ENCODE results near the gene ARRDC2.
"Not testable (repeated sequence)": the region's sequence is repeated elsewhere in the genome, so short reads cannot be mapped to it uniquely, and the experiment has no call there.

The ARRDC2 gene

DNA sequence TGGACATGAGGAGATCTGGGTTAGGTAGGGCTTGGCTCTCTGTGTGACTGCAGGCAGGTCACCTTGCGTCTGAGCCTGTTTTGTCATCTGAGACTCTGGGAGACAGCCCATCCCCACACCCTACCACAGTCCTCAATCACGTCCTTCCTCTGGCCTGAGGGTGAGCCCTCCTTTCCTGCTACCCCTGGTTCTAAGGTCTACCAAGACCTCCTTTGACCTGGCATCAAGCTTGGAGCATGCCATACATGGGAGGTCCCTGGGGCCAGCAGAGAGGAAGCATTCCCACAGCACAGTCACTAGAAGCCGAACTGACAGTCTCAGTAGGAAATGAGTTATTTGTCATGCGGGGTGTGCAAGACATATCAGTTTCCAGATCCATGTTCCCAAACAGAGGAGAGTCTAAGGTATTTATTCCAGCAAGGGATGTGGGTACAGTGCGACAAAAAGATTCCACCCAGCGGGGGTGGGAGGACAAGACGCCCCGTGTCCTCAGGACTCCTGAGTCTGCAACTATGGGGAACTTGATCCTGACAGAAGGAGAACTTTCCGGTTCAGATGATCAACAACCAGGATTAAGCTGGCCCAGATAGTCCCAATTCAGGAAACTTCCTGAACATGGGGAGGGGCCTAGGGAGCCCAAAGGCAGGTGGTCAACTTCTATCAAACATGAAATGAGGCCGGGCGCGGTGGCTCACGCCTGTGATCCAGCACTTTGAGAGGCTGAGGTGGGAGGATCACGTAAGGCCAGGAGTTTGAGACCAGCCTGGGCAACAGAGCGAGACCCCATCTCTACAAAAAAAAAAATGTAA is 9.5 kb downstream of the ARRDC2 start:
- DNase-seq, result no peak

DNA sequence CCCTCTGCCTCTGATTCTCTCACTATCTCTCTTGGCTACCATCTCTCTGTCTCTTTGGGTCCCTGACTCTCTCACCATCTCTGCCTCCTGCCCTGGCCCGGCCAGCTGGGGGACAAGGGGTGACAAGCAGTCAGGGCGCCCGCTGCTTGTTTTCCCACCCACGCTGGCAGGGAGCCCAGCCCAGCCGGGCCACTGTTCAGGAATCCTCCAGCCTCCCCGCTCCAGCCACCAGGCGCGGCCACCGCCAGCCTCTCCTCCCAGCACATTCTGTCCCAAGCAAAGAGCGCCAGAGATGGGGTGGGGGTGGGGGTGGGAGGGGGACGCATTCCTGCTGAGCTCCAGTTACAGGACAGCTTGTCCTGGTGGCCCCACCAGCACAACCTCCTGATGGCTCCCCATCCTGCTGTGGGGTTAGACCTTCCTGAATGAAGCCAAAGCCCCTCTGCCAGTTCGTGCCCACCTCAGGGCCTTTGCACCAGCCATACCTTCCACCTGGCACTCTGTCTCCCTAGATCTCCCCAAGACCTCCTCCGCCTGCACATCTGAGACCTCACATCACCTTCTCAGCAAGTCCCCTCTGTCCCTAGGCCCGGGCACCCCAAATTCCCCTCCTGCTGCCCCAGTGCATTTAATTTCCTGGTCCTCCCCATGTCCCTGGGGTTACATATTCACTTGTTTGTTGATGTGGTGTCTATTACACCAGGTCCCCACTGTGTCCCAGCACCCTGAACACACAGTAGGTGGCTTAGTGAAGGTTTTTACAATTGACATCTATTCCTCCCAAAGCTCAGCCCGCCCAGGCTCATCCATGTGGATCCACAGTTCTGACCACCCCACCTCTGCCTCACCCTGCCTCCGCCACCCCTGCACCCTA is 12.5 kb downstream of the ARRDC2 start:
- DNase-seq, result no peak

DNA sequence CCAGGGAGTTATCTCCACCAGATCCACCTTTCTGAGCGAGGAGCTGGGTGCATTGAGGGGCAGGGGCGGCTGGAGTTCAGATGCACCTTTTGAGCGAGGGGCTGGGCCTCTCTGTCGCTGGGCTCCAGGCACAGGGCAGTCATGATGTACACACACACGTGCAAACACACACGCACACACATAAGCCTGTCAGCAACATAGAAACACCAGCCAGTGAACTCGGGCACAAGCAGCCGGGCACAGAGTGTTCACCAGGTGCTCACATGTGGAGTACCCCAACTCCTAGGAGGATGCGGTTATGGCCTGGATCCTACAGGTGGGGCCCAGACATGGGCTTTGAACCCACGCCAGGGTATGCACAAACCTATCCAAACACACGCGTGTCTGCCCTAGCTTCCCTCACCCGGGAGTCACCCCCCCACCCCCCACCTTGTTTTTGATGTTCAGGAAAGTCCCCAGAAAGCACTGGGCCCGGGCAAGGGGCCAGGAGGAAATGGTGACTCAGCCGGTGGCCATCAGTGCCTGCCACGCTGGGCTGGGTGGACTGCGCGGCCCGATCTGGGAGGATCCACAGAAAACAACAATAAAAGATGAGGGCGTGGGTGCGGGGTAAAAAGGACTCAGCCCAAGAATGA is 13.3 kb downstream of the ARRDC2 start:
- DNase-seq, result no peak

DNA sequence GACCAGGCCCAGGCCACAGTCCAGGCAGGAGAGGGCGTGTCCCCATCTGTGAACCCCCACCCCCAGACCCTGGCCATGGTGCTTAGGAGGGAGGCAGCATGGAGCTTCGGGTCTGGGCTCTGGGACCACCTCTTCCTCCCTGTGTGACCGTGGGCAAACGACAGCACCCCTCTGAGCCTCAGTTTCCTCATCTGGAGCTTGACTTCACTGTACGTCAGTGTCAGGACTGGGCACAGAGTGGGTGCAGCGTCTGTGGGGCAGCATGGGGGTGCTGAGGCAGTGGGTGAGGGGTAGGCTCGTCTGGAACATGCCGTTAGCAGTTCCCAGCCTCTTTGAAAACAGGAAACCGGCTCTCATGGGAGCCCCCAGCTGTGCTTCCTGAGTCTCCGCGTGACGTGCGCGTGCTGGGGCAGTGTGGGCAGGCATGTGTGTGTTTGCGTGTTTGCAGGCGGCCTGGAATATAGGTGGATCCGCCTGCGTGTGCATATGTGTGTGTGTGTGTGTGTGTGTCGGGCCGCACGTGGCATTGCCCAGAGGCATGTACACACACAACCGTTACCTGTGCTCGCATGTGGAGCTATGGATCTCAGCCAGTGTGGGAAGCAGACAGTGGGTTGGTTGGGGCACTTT is 15.8 kb downstream of the ARRDC2 start:
- DNase-seq, result no peak

DNA sequence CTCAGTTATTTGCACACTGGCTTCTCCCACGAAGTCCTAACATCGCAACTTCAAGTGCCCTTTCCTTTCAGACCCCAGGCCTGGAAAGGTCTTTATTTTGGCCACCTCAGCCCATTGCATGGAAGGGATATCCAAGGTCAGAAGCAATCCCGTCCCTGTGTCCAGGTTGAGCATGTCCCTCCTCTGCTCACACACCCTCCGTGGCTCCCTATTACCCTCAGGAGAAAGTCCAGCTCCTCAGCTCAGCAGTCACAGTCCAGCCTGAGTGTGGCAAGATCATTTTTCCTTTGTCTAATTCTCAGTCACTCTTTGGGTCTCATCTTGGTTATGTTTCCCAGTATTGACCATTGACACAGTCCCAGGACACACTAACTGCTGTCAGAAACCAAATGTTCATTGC is 19.2 kb downstream of the ARRDC2 start:
- no peak for DNase-seq

DNA sequence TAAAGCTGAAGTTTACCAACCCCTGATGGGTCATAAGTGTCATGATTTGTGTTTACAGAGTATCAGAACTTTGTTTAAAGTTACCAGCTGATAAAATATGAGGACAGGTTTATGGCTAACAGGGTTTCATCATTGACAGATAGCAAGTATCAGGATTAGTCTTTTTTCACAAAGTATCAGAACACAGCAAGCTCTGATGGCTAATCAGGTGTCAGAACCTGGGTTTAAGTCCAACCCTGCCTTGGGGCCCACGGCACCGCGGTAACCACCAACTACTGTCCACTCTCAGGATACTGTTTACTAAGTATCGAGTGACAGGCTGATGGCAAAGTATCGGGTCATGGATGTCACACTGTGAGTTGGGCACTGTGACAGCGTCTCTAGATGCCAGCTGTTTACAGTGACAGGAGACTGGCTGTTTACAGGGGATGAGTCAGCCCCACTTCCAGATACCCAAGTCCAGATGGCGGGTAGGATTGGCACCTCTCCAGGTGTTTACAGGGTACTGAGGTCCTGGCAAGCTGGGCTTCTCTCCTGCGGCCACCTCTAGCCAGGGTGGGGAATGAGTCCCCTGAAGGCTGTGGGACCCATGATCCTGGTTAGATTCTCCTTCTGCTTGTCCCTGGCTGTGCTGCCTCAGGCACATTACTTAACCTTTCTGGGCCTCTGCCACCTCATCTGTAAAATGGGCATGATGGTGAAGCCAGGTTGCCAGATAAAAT is 21.8 kb downstream of the ARRDC2 start:
- DNase-seq, result peak; percentile 43

DNA sequence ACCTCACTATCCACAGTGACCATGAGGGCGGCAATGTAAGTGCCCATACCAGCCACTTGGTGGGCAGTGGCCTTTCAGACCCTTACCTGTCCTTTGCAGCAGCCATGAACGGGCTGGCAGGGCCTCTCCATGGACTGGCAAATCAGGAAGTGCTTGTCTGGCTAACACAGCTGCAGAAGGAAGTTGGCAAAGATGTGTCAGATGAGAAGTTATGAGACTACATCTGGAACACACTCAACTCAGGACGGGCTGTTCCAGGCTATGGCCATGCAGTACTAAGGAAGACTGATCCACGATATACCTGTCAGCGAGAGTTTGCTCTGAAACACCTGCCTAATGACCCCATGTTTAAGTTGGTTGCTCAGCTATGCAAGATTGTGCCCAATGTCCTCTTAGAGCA is 23.4 kb downstream of the ARRDC2 start:
- not testable (repeated sequence) for DNase-seq

DNA sequence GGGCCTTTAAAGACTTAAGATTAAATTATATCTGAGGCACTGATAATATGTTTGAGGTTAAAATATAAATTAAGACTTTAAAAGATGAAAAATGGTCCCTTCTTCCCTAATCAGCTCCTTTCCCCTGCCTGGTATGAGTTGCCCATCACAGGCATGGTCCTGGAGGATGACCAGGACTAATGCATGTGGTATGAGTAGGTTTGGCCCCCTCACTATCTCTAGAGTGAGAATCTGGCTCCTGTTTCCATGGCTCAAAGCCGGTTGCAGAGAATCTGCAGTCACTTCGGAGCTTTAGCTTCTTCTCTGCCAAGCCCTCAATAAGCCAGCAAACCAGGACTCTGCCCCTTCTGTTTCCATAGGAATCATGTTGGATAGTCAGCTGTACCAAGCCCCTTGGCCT is 24.1 kb downstream of the ARRDC2 start:
- not testable (repeated sequence) for DNase-seq

DNA sequence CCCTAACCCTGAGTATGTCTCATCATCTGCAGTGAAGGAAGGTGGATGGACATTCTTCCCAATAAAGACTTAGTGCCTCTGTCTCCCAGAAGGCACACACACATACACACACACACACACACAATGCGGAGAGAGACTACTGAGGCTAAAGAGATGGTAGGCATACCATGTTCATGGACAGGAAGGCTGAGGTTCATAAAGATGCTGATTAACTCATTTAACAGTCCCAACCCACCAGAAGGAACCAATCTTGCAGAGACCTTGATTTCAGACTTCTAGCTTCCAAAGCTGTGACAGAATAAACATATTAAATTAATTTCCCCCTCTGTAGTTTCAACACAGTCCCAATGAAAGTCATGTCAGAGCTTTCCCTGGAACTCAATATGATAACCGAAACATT is 33.1 kb downstream of the ARRDC2 start:
- DNase-seq, result no peak

DNA sequence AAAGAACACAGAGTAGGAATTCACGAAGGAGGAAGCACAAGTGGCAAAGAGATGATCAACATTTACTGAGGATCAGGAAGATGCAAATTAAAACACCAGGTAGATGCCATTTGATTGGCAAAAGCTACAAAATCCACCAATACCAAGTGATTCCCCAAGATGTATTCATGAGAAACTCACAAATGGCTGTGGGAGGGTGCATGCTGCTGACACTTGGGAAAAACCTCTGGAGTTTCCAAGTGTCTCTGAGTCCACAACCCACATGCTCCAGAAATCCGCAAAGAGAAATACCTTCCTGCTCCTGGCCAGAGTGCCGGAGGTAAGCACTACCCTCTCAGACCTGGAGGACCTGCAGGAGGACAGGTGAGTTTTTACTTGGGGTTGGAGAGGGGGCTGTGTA is 35.7 kb downstream of the ARRDC2 start:
- DNase-seq, result no peak

DNA sequence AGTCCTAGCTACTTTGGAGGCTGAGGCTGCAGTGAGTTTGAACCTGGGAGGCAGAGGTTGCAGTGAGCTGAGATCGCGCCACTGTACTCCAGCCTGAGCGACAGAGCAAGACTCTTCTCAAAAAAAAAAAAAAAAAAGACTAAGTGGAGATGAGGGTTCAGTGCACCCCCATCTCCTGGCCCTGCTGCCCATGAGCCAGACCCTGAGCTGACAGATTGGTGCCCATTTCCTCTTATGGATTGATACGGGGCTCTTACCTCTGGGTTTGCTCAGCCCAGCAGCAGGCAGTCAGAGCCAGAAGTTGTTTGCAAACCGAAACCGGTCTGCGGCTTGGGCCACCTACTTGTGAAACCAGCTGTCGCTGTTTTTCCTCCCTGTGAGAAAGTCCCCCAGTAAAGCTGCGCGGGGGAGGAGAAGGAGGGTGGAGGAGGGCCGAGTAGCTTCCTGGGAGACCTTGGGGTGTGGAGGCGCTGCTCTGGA is 36.9 kb downstream of the ARRDC2 start:
- peak; percentile 63 for DNase-seq

DNA sequence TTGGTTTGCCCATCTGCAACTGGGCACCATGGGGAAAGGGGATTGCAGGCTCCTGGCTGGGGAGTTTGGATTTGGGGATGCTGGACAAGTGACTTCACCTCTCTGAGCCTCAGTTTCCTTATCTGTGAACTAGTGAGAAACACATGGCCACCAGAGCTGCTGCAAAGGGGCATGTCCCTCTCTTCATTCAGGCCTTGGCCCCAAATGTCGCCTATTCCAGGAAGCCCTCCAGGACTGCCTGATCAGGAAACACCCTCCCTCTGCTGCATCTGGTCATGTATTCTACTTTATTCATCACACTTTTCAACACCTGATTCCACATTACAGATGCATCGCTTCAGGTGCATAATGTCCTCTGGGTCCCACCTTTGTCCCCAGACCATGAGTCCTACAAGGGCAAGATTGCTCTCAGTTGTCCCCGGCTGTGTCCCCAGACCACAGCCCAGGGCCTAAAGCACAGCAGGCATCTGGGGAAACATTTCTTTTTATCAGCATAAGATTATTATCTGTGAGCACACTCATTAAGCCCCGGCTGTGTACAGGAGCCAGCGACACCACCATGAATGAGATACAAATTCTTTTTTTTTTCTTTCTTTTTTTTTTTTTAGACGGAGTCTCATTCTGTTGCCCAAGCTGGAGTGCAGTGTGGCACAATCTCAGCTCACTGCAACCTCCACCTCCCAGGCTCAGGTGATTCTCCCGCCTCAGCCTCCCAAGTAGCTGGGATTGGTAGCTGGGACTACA is 37.5 kb downstream of the ARRDC2 start:
- DNase-seq, result no peak

DNA sequence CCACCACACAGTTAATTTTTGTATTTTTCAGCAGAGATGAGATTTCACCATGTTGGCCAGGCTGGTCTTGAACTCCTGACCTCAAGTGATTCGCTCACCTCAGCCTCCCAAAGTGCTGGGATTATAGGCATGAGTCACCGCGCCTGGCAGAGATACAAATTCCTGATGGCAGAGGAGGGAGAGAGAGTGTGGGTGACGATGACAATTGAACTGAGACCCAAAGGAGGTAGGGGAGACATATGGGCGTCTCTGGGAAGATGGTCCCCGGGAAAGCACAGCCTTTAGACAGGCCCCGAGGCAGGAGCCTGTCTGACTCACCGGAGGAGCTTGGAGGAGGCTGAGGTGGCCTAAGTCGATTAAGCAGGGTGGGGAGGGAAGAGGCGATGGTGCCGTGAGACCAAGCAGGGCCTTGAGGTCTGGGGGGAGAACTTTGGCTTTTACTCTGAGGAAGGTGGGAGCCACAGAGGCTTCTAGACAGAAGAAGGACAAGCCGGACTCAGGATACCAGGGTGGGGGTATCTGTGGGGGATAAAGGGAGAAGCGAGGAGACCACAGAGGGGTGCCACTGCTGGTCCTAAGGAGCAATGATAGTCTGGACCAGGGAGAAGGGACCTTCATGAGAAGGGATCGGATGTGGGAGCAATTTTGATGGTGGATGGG is 38.2 kb downstream of the ARRDC2 start:
- no peak for DNase-seq

DNA sequence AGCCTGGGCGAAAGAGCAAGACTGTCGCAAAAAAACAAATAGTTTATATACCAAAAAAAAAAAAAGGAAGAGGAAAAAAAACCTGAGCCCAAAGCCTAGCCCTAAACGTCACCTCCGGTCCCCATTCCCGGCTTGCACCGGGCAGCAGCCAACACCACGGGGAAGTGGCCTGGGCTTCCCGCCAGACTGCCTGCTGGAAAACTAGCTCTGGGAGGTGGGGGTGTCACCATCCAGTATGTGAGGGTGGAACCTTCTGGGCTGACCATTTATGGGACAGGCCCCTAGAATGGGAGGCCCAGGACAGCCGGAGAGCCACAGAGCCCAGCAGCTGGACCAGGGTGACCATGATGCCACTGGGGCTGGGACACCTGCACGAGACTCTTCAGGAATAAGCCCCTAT is 41.4 kb downstream of the ARRDC2 start:
- no peak for DNase-seq

DNA sequence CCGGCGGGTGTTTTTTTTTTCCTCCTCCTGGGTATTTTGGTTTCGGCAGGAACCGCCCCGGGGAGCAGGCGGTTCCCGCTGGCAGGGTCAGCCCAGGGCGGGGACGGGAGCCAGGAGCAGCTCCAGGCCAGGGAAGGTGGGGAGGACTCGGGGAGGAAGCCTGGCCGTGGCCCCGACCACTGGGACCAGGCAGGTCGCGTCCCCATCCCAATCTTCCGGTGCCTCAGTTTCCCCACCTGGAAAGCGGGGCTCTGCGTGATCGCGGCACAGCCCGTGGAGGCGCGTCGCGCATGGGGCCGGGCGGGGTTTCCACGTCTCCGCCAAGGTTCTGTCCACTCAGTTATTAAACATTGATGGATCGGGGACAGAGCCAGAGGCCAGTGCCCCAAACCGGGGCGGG is 43.9 kb downstream of the ARRDC2 start:
- no peak for DNase-seq

DNA sequence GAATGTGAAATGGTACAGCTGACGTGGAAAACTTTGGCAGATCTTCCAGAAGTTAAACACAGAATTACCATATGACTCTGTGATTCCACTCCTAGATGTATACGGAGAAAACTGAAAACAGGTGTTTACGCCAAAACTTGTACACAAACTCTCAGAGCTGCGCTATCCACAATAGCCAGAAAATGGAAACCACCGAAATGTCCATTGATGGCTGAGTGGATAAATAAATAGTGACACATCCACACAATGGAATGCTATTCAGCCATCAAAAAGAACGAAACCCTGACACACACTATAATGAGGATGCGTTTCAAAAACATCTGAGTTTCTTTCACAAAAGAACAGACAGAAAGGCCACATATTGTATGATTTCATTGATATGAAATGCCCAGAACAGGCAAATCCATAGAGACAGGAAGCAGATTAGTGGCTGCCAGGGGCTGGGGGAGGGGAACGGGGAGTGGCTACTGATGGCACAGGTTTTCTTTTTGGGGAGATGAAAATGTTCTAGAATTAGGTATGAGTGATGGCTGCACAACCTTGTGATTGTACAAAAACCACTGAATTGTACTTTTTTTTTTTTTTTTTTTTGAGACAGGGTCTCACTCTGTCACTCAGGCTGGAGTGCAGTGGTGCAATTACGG is 45.7 kb downstream of the ARRDC2 start:
- DNase-seq, result no peak

DNA sequence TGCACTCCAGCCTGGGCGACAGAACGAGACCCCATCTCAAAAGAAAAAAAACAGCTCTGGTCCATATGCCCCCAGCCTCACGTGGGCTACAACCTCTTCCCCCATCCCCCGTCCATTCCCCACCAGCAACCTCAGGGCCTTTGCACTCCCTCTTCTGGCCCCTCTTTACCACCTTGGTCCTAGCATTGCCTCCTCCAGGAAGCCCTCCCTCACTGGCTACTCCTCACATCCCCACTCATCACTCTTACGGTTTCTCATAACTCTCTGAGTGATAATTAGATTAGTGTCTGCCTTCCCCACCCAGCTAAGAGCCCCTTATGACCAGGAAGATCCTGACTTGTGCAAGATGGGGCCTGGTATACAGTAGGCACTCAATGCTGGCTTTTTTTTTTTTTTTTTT is 48.0 kb downstream of the ARRDC2 start:
- no peak for DNase-seq

DNA sequence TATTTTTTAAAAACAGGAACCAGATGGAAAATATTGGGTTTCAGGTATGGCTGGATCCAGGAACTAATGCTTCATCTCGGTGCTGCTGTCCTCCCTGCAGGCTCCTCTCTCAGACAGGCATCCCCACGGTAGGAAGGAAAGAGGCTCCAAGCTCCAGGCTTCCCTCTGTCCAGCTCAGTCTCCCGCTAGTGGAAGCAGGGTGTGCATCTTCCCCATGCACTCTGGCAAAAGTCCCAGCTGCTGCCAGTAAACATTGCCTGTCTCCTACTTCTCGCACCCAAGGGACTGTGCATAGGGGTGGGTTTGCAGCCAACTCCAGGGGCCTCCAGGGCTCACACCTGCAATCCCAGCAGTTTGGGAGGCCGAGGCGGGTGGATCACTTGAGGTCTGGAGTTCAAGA is 49.6 kb downstream of the ARRDC2 start:
- DNase-seq, result no peak

DNA sequence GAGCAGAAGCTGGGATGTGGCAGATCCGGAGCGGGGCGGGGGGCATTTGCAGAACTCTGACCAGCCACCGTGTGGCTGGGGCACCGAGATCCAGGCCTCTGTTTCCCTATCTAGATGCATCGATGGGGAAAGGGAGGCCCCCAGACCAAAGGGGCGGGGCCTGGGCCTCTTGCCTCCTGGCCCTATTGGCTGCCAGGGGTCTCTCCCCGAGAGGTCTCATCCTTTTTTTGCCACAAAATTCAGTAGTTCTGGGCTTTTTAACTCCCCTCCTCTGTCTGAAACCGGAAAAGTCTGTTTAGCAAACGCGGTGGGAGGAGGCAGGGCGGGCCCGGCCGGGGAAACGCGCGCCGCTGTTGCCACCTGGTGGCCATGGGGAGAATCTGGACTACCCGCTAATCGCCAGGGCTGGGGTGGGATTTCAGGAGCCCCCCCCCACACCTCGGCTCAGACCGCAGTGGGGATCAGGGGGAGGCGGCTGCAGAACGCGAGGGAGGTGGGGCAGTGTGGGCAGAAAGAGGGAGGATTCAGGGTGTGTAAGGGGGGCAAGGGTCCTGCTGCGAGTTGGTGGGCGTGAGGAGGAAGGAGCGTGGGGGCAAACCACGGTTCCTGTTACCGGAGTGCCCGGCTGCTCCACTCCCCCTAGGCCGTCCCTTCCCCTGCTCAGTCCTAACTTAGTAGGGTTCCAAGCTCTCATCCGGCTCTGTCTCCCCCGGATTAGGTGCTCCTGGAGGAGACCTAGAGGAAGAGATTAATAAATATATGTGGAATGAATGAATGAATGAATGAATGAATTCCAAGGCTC is 50.4 kb downstream of the ARRDC2 start:
- peak; percentile 43 for DNase-seq

DNA sequence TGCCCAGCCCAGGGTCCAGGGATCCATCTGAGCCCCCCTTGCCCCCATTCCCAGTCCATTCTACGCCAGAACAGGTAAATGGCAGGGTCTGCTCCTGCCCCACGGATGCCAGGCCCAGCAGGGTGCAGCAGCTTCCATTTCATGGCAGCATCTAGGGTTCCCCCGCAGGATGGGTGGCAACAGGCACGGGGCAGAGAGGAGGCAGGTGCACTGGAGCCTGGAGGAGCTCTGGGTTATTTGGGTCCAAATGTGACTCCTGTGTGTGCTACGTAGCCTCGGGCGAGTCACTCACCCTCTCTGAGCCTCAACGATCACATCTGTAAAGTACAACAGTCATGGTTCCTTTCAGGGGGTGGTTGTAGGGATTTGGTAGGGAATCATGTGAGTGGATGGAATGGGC is 51.3 kb downstream of the ARRDC2 start:
- DNase-seq, result no peak
